Endothelial cell of umbilical vein (primary cell): ENCODE results near the gene OR5J2. TPM values are rescaled to one million over a fixed set of nuclear protein-coding genes. Genes with fewer than 3 reads are reported as not detected.
"Not testable (repeated sequence)": the region's sequence is repeated elsewhere in the genome, so short reads cannot be mapped to it uniquely, and the experiment has no call there.

Experiments used
- BruUV-seq: library from RNA; stranded (reverse); fragments of 400-500 nt; replicated peaks from 2 replicates; lab custom pipeline; 2021; lab: Mats Ljungman, UMichigan
- CTCF ChIA-PET: fragments of 300-600, 350-600 bp; sonication (Branson Sonifier 250); formaldehyde crosslinking; loops from one replicate; lab custom pipeline; 2021; ENCODE audit warnings: antibody characterized with exemption, inconsistent platforms; lab: Charles Lee
- POLR2A ChIA-PET: fragments of 300-600, 350-600 bp; sonication (Branson Sonifier 250); formaldehyde crosslinking; loops from one replicate; lab custom pipeline; 2021; ENCODE audit warnings: antibody characterized with exemption, inconsistent platforms; lab: Charles Lee
- DNase-seq: peaks from one replicate; pipeline ENCODE4 v3.0.0-alpha.2; 2011; ENCODE audit warnings: low read depth, low spot score
- FAIRE-seq: peaks from 2 replicates; lab custom pipeline; 2011; peaks lifted over from hg19 to GRCh38; lab: Jason Lieb, UNC
- H2AFZ ChIP-seq: 2 replicates; pipeline ENCODE4 v1.6.0; 2012; ENCODE audit warnings: low read depth, low read length, control low read depth, inconsistent platforms
- H3K27ac ChIP-seq: 2 replicates; pipeline ENCODE4 v1.5.1; 2011; ENCODE audit warnings: low read depth, mild to moderate bottlenecking, control low read depth, low read length, moderate library complexity; ENCODE audit not compliant: insufficient read depth
- H3K27me3 ChIP-seq, 2 experiments: 2 replicates each; pipeline versions ENCODE4 v1.6.0 to v1.6.1; 2011; ENCODE audit warnings: low read length in 2 of 2, mixed read lengths in 1 of 2; ENCODE audit not compliant: control insufficient read depth in 2 of 2, insufficient read depth in 2 of 2
- H3K36me3 ChIP-seq, 2 experiments: 2 replicates in 1 of 2; 3 replicates in 1 of 2; pipeline ENCODE4 v1.5.1; 2011; ENCODE audit warnings: low read length in 2 of 2, mild to moderate bottlenecking in 1 of 2, moderate library complexity in 1 of 2; ENCODE audit not compliant: control insufficient read depth in 2 of 2, insufficient read depth in 2 of 2; ENCODE audit errors: extremely low read depth in 1 of 2
- H3K4me1 ChIP-seq: 3 replicates; pipeline ENCODE4 v1.5.1; 2011; ENCODE audit warnings: mild to moderate bottlenecking, low read length; ENCODE audit not compliant: control insufficient read depth, insufficient read depth; ENCODE audit errors: extremely low read depth
- H3K4me2 ChIP-seq: 2 replicates; pipeline ENCODE4 v1.6.1; 2011; ENCODE audit warnings: low read length, control low read depth, mixed read lengths; ENCODE audit not compliant: insufficient read depth
- H3K4me3 ChIP-seq, 3 experiments: fragments of 200-600 bp in 1 of 3; sonication (generic), shearing (Covaris generic) in 1 of 3; replicated peaks in 1 of 3; 2 replicates each; pipeline ENCODE4 v1.5.1; 2011 to 2016; ENCODE audit warnings: control low read depth in 3 of 3, low read length in 3 of 3, mild to moderate bottlenecking in 2 of 3, inconsistent platforms in 1 of 3, low read depth in 1 of 3, moderate library complexity in 1 of 3; ENCODE audit not compliant: insufficient read depth in 1 of 3
- H3K79me2 ChIP-seq: 2 replicates; pipeline ENCODE4 v1.6.0; 2012; ENCODE audit warnings: low read length, inconsistent platforms; ENCODE audit not compliant: control insufficient read depth, insufficient read depth
- H3K9ac ChIP-seq: replicated peaks from 2 replicates; pipeline ENCODE3; 2011; ENCODE audit warnings: low read length, control low read depth; ENCODE audit not compliant: insufficient read depth; ENCODE audit errors: extremely low read depth
- H3K9me1 ChIP-seq: replicated peaks from 3 replicates; pipeline ENCODE4 v1.6.0; 2011; ENCODE audit warnings: mild to moderate bottlenecking, low read length; ENCODE audit not compliant: control insufficient read depth, insufficient read depth; ENCODE audit errors: extremely low read depth
- H3K9me3 ChIP-seq: replicated peaks from 2 replicates; pipeline ENCODE4 v1.5.1; 2012; ENCODE audit warnings: low read length, inconsistent platforms; ENCODE audit not compliant: control insufficient read depth, insufficient read depth
- H4K20me1 ChIP-seq: replicated peaks from 2 replicates; pipeline ENCODE3; 2011; ENCODE audit warnings: mild to moderate bottlenecking, low read length; ENCODE audit not compliant: control insufficient read depth, insufficient read depth; ENCODE audit errors: extremely low read depth
- EZH2 ChIP-seq: IDR thresholded peaks from 2 replicates; pipeline ENCODE4 v1.6.1; 2012; ENCODE audit warnings: borderline replicate concordance, low read depth, mild to moderate bottlenecking, moderate library complexity, low read length, inconsistent platforms; ENCODE audit not compliant: severe bottlenecking
- FOS ChIP-seq: IDR thresholded peaks from 2 replicates; pipeline ENCODE4 v1.6.1; 2011; ENCODE audit warnings: mild to moderate bottlenecking, low read length, moderate library complexity, borderline replicate concordance; ENCODE audit not compliant: insufficient read depth
- GATA2 ChIP-seq: IDR thresholded peaks from 2 replicates; pipeline ENCODE4 v1.7.0; 2011; ENCODE audit warnings: low read depth, mild to moderate bottlenecking, moderate library complexity, mixed read lengths, low read length; ENCODE audit not compliant: insufficient read length, insufficient read depth
- JUN ChIP-seq: IDR thresholded peaks from 2 replicates; pipeline ENCODE4 v1.6.1; 2011; ENCODE audit warnings: borderline replicate concordance, low read depth; ENCODE audit not compliant: insufficient read length, insufficient read depth
- MYC ChIP-seq: IDR thresholded peaks from one replicate; pipeline ENCODE4 v1.6.1; 2011; ENCODE audit warnings: mild to moderate bottlenecking, low read depth, low read length
- POLR2AphosphoS5 ChIP-seq: IDR thresholded peaks from 2 replicates; pipeline ENCODE4 v1.6.1; 2012; ENCODE audit warnings: low read depth, mild to moderate bottlenecking, control low read depth, low read length, moderate library complexity; ENCODE audit not compliant: insufficient read depth
- dilution Hi-C: fragments of 300-500 bp; cut with MboI; formaldehyde crosslinking; loops from one replicate; pipeline ENCODE4 v1.15.0; 2019; ENCODE audit warnings: low sequenced_read_pairs; ENCODE audit not compliant: extremely low pct_ligation_motif_present
- intact Hi-C: fragments of 100-400 bp; cut with micrococcal nuclease; formaldehyde crosslinking; loops from one replicate; pipeline ENCODE4 v1.10.0; 2022
- polyA plus RNA-seq, 4 experiments: library from polyadenylated mRNA; depleted of rRNA in 3 of 4; stranded (reverse) in 3 of 4; unstranded in 1 of 4; fragments of >200 nt; gene quantifications; 2 replicates each; pipeline versions ENCODE4 v1.2.1 to v1.2.3, GENCODE V29; 2011 to 2012; ENCODE audit warnings: missing spikeins in 1 of 4
- total RNA-seq: library from RNA; stranded (reverse); gene quantifications from 2 replicates; pipeline ENCODE4 v1.2.3, GENCODE V29; 2021
- TF ChIP-seq, protein P1 (sequence below): IDR thresholded peaks from 2 replicates; pipeline ENCODE4 v1.6.1; 2011; ENCODE audit not compliant: insufficient read depth, insufficient read length

The OR5J2 gene
- total and polyA plus RNA-seq, 2 donors (not counting 3 experiments of a cell fraction or from before 2014, with no cell fraction given) = not detected

DNA sequence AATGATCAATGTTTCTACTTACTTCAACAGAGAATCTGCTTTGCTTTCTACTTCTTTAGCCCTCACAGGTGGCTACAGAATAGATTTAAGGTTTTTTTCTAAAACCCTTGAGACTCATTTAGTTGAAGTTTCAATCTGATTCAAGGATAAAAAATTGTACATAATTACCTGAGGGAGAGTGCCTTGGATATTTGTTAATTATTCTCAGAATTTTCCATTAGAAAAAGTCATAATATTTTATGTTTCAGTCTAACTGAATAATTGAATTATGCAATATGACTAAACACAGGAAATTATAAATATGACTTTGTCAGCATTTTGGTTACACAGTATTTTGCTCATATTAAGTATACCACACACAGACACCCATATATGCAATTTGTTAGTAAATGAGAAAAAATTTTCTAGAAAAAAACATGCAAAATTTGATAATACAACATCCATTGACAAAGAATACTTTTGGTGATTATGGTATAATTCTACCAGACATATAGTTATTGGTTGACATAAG is 36.2 kb upstream of the OR5J2 start, which contains the start of gene OR8J3:
Gene OR8J3 (minus strand): TSS at position 51 of the 511 bp plus-strand sequence. CDS start 2,483 bp downstream, outside the sequence.
- Histone ChIP-seq H3K36me3 (no peaks in the 10 kb centered on the region), H3K4me1 (no peaks in the 10 kb centered on the region), H3K9ac (no peak within 1 kb of the TSS), H3K27ac (no peak within 1 kb of the TSS), H2AFZ (no peak within 1 kb of the TSS), H3K4me2 (no peak within 1 kb of the TSS), H3K9me3 (peaks cover 6% of the 10 kb centered on the region), H4K20me1 (no peaks in the 10 kb centered on the region), H3K4me3 (no peak within 1 kb of the TSS), H3K9me1 (no peaks in the 10 kb centered on the region), H3K79me2 (no peaks in the 10 kb centered on the region), H3K27me3 (no peaks in the 10 kb centered on the region)
- no peak for DNase-seq
- TF ChIP-seq FOS (no peak), JUN (no peak), MYC (no peak), GATA2 (no peak), POLR2AphosphoS5 (no peak), EZH2 (no peak)
- TF ChIP-seq, protein P1, sequence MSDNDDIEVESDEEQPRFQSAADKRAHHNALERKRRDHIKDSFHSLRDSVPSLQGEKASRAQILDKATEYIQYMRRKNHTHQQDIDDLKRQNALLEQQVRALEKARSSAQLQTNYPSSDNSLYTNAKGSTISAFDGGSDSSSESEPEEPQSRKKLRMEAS = no peak
- intact Hi-C loops = no loop called here
- no peak for FAIRE-seq
- dilution Hi-C loops = no loop called here
- BruUV-seq = no TSS peak
- ChIA-PET CTCF (no interaction called here), POLR2A (no interaction called here)

DNA sequence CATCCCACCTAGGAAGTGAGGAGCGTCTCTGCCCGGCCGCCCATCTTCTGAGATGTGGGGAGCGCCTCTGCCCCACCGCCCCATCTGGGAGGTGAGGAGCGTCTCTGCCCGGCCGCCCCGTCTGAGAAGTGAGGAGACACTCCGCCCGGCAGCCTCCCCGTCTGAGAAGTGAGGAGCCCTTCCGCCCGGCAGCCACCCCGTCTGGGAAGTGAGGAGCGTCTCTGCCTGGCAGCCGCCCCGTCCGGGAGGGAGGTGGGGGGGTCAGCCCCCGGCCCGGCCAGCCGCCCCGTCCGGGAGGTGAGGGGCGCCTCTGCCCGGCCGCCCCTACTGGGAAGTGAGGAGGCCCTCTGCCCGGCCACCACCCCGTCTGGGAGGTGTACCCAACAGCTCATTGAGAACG is 32.7 kb upstream of the OR5J2 start:
- H3K9me3 ChIP-seq, H3K4me2 ChIP-seq, dilution Hi-C loops, H3K79me2 ChIP-seq, H3K4me1 ChIP-seq, H3K36me3 ChIP-seq, FAIRE-seq, H4K20me1 ChIP-seq, DNase-seq, H3K9ac ChIP-seq, H3K9me1 ChIP-seq, H3K27me3 ChIP-seq, intact Hi-C loops, H2AFZ ChIP-seq, BruUV-seq, POLR2A ChIA-PET, H3K4me3 ChIP-seq, H3K27ac ChIP-seq, CTCF ChIA-PET: not testable (repeated sequence)
